Forelimb muscle (tissue), 1 donor: ENCODE results near the gene MPLKIP. TPM values are rescaled to one million over a fixed set of nuclear protein-coding genes. Genes with fewer than 3 reads are reported as not detected.

ENCODE experiments used
- polyA plus RNA-seq: library from polyadenylated mRNA; unstranded; fragments of 120-200 nt; gene quantifications from one replicate; pipeline ENCODE4 v1.2.1, GENCODE V29; 2013; ENCODE audit not compliant: insufficient read length

MPLKIP gene
- polyA plus RNA-seq, 1 donor = 18.1 TPM

Other genes starting within 250 kb of the MPLKIP start
- gene CDK13, start 184.4 kb downstream of the MPLKIP start, polyA plus RNA-seq = 37.7 TPM
- 2.2 TPM for gene SUGCT, start 383 bp upstream of the MPLKIP start, polyA plus RNA-seq